ENCODE measurements around the gene CRIP2.

The CRIP2 gene

DNA sequence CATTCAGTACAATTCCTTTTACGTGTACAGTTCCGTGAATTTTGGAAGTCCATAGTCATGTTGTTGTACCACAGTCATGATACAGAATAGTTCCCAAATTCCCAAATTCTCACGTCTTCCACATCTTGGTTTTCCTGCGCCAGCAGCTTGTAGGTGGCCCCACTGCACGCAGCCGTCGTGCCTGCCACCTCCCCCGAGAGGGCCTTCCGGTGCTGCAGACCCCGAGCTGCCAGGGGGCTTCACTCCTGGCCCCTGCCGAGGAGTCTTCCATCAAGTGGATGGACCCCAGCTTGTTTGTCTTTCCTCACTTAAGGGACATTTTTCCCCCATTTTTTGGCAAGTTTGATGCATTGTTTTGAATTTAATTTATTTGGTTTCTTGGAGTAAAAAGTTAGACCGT, 38.2 kb upstream of the CRIP2 start:
- Histone ChIP-seq H3K36me3 (ENCODE audit: insufficient read depth, low read length) (peaks cover 28% of the 10 kb centered on the region), H3K4me3 (ENCODE audit: low read length) (no peak overlapping the region), H3K27me3 (ENCODE audit: control insufficient read depth, insufficient read depth, low read length) (no peaks in the 10 kb centered on the region), H3K9me3 (replicated peaks; ENCODE audit: low read length) (no peaks in the 10 kb centered on the region), H3K9ac (ENCODE audit: low read depth, low read length) (no peak overlapping the region), H3K4me2 (ENCODE audit: low read length) (no peak overlapping the region), H3K4me1 (ENCODE audit: control insufficient read depth, insufficient read depth, low read length) (peaks cover 8% of the 10 kb centered on the region)

DNA sequence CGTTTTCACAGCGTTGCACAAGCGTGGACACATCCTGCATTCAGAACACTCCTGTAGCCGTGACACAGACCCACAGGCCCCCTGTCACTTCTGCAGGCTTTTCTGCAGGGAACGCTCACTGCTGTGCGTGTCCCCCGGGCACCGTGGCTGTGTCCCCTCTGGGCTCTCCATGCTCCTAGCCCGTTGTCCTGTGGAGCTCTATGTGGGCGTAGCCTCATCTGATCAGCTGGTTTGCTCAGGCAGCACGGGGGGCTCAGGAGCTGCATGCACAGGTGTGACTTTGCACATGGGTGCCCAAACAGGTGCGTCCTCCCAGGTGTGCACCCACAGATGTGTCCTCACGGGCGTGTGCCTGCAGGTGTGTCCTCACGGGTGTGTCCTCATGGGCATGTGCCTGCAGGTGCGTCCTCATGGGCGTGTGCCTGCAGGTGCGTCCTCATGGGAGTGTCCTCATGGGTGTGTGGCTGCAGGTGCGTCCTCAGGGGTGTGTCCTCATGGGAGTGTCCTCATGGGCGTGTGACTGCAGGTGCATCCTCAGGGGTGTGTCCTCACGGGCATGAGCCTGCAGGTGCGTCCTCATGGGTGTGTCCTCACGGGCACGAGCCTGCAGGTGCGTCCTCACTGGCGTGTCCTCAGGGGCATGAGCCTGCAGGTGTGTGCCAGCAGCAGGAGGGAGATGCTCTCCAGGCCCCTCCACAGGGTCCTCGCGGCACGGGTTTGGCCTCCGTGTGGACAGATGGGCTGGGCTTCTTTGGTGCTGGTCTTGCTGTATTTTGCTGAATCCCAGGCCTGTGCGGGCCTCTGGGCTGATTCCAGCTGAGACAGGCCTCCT, 37.5 kb upstream of the CRIP2 start:
- no peak overlapping the region for H3K4me2 ChIP-seq (ENCODE audit: low read length)
- H3K9ac ChIP-seq (ENCODE audit: low read depth, low read length) = no peak overlapping the region
- peaks cover 33% of the 10 kb centered on the region for H3K36me3 ChIP-seq (ENCODE audit: insufficient read depth, low read length)
- peaks cover 5% of the 10 kb centered on the region for H3K4me1 ChIP-seq (ENCODE audit: control insufficient read depth, insufficient read depth, low read length)
- no peaks in the 10 kb centered on the region for H3K27me3 ChIP-seq (ENCODE audit: control insufficient read depth, insufficient read depth, low read length)
- no peaks in the 10 kb centered on the region for H3K9me3 ChIP-seq (replicated peaks; ENCODE audit: low read length)
- no peak overlapping the region for H3K4me3 ChIP-seq (ENCODE audit: low read length)

DNA sequence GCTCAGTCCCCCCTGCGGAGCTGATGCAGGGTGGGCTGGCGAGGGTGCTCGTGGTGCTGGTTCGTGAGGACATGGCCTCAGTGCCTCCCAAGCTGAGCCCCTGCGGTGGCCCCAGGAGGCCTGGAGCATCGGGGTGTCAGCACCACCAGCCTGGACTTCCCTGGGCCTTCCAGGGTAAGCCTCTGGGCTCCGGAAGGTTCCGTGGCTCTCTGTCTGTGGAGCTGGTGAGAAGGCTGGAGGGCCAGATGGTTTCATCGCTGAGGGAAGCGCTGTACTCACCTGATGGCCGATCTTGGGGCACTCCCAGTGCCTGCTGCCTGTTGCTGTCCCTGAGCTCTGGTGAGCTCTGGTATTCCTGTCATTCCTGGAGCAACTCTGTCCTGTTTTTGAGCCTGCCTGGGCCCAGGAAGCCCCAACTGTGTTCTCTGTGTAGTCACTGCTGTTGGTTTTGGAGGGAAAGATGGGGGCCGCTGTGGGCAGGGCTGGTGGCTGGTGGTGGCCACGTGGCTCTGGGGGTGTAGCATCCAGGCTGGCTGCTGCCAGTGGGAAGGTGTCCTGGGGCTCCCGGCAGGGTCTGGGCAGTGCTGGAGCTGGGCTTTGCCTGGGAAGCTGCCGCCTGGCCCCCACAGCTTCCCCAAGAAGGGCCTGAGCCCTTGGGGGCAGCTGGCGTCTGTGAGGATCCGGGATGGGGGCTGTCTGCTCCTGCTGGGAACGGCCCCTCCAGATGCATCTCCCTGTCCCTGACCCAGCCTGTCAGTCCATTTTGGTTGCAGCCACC, 36.7 kb upstream of the CRIP2 start:
- Histone ChIP-seq H3K9me3 (replicated peaks; ENCODE audit: low read length) (no peaks in the 10 kb centered on the region), H3K4me3 (ENCODE audit: low read length) (no peak overlapping the region), H3K36me3 (ENCODE audit: insufficient read depth, low read length) (peaks cover 37% of the 10 kb centered on the region), H3K27me3 (ENCODE audit: control insufficient read depth, insufficient read depth, low read length) (no peaks in the 10 kb centered on the region), H3K9ac (ENCODE audit: low read depth, low read length) (no peak overlapping the region), H3K4me1 (ENCODE audit: control insufficient read depth, insufficient read depth, low read length) (peaks cover 5% of the 10 kb centered on the region), H3K4me2 (ENCODE audit: low read length) (no peak overlapping the region)

DNA sequence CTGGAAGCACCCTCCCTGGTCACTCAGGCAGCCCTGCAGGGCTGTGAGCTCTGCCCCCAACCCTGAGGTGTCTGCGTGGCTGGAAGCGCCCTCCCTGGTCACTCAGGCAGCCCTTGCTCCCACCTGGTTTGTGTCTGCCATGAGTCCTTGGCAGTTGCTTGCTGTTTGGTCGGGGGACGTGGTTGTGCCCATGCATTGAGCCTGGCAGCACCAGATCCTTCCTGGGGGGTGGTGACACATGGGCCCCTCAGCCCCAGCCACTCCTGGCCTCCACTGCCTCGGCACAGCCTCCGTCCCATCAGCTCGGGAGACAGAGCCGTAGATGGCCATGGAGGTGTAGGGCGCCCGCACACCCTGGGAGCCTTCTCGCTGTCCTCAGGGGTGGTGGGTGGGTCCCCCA, 35.4 kb upstream of the CRIP2 start:
- H3K4me2 ChIP-seq (ENCODE audit: low read length) = no peak overlapping the region
- H3K4me1 ChIP-seq (ENCODE audit: control insufficient read depth, insufficient read depth, low read length) = peaks cover 5% of the 10 kb centered on the region
- H3K27me3 ChIP-seq (ENCODE audit: control insufficient read depth, insufficient read depth, low read length) = no peaks in the 10 kb centered on the region
- no peak overlapping the region for H3K4me3 ChIP-seq (ENCODE audit: low read length)
- peaks cover 40% of the 10 kb centered on the region for H3K36me3 ChIP-seq (ENCODE audit: insufficient read depth, low read length)
- H3K9me3 ChIP-seq (replicated peaks; ENCODE audit: low read length) = no peaks in the 10 kb centered on the region
- H3K9ac ChIP-seq (ENCODE audit: low read depth, low read length) = no peak overlapping the region

DNA sequence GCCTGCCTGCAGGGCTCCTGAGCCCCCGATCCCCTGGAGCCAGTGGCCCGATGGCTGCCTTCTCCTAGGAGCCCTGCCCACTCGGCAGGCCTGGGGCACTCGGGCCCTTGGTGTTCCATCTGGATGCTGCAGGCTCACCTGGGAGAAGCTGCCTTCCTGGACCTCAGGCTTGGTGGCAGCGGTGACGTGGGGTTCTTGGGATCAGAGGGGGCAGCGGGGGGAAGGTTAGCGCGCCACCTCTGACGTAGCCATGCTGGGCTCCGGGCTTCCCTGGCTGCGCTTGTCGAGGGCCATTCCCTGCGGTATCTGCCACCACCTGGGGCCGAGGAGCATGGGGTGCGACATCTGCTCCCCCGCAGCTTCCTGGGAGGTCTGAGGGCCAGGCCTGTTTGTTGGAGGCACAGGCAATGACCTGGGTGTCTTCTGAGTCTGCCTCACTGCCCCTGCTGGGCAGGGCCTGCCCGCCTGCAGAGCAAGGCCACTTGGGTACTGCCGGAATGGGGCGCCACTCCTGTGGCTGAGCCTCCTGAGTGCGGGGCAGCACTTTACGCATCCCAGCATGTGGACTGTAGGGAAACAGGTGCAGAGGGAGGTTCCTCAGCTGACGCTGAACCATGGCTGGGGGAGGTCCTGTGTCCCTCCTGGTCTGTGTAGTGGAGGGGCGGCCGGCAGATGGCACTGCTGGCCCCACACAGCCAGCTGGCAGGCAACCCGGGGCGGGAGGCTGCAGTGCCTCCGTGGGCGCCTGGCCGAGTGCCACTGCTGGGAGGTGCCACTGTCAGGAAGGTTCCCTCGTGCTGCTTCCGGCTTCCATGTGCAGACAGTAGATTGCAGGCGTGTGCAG, 34.7 kb upstream of the CRIP2 start:
- no peak overlapping the region for H3K4me2 ChIP-seq (ENCODE audit: low read length)
- no peaks in the 10 kb centered on the region for H3K27me3 ChIP-seq (ENCODE audit: control insufficient read depth, insufficient read depth, low read length)
- no peaks in the 10 kb centered on the region for H3K9me3 ChIP-seq (replicated peaks; ENCODE audit: low read length)
- no peak overlapping the region for H3K4me3 ChIP-seq (ENCODE audit: low read length)
- peaks cover 40% of the 10 kb centered on the region for H3K36me3 ChIP-seq (ENCODE audit: insufficient read depth, low read length)
- no peak overlapping the region for H3K9ac ChIP-seq (ENCODE audit: low read depth, low read length)
- peaks cover 5% of the 10 kb centered on the region for H3K4me1 ChIP-seq (ENCODE audit: control insufficient read depth, insufficient read depth, low read length)

DNA sequence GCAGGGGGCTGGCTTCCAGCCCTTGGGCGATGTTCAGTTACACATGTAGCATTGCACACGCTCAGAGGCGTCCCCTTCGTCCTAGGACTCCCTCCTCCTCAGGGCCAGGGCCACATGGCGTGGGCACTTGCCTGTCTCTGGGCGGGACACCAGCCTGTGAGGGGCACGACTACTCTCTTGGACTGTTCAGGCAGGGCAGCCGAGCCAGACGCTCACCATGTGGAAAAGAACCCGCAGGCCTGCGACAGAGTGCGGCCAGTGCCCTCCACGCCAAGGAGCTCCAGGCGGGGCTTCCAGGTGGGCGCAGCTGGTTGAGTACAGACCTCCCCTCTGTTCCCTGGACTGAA, 34.1 kb upstream of the CRIP2 start:
- H3K4me3 ChIP-seq (ENCODE audit: low read length) = no peak overlapping the region
- no peak overlapping the region for H3K4me2 ChIP-seq (ENCODE audit: low read length)
- H3K9me3 ChIP-seq (replicated peaks; ENCODE audit: low read length) = no peaks in the 10 kb centered on the region
- H3K4me1 ChIP-seq (ENCODE audit: control insufficient read depth, insufficient read depth, low read length) = peaks cover 5% of the 10 kb centered on the region
- no peaks in the 10 kb centered on the region for H3K27me3 ChIP-seq (ENCODE audit: control insufficient read depth, insufficient read depth, low read length)
- no peak overlapping the region for H3K9ac ChIP-seq (ENCODE audit: low read depth, low read length)
- H3K36me3 ChIP-seq (ENCODE audit: insufficient read depth, low read length) = peaks cover 40% of the 10 kb centered on the region

DNA sequence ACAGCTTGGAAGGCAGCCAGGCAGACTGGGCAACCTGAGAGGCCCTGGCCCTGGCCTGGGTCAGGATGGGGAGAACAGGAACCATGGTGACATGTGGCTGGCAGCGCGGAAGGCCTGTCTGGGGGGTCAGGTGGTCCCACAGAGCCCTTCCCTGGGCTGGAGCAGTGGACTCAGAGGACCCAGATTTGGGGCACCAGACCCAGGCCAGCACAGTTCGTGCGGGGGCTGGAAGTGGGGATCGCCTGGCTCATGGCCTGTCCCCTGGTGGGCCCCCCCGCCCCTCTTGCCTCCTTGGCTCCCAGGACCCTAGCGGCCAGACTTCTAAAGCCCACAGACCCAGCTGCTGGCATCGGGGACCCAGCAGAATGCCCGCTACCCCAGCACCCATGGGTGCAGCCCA, 33.6 kb upstream of the CRIP2 start:
- H3K4me2 ChIP-seq (ENCODE audit: low read length) = no peak overlapping the region
- H3K9me3 ChIP-seq (replicated peaks; ENCODE audit: low read length) = no peaks in the 10 kb centered on the region
- H3K4me3 ChIP-seq (ENCODE audit: low read length) = no peak overlapping the region
- no peaks in the 10 kb centered on the region for H3K27me3 ChIP-seq (ENCODE audit: control insufficient read depth, insufficient read depth, low read length)
- H3K4me1 ChIP-seq (ENCODE audit: control insufficient read depth, insufficient read depth, low read length) = peaks cover 5% of the 10 kb centered on the region
- H3K9ac ChIP-seq (ENCODE audit: low read depth, low read length) = no peak overlapping the region
- H3K36me3 ChIP-seq (ENCODE audit: insufficient read depth, low read length) = peaks cover 41% of the 10 kb centered on the region

DNA sequence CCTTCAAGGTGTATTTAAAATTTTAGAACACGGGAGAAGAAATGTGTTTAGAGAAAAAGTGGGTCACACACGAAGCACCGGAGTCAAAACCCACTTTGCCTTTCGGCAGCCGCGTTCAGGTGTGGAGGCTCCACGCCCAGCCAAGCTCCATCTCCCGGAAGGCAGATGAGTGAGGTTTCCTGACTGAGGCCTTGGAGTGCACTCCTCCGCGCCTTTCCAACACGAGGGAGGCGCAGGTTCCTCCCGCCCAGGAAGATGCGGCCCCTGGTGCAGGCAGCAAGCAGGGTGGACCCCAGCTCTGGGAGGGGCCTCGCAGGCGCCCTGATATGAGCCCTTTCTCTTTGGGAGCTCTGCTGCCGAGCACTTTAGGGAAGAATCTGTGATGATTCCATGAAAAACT, 32.5 kb upstream of the CRIP2 start:
- Histone ChIP-seq H3K4me2 (ENCODE audit: low read length) (no peak overlapping the region), H3K9me3 (replicated peaks; ENCODE audit: low read length) (no peaks in the 10 kb centered on the region), H3K4me3 (ENCODE audit: low read length) (no peak overlapping the region), H3K4me1 (ENCODE audit: control insufficient read depth, insufficient read depth, low read length) (peaks cover 5% of the 10 kb centered on the region), H3K27me3 (ENCODE audit: control insufficient read depth, insufficient read depth, low read length) (no peaks in the 10 kb centered on the region), H3K9ac (ENCODE audit: low read depth, low read length) (no peak overlapping the region), H3K36me3 (ENCODE audit: insufficient read depth, low read length) (peaks cover 44% of the 10 kb centered on the region)

DNA sequence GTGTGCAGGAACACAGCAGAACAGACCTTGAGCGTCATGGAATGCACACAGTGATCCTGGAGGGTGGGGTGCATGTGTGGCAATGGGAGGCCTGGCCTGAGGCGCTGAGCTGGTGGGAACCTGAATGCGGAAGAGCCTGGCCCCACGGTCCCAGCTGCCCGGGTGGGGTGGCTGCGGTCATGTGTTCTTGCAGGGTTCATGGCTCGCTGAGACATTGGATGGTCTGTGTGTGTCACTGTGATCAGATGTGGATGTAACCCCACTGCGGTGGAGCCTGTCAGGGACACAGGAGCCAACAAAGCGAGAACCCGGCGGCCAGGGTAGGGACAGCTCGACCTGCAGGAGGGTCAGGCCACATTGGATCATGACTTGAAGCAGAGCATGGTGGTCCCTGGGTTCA, 31.8 kb upstream of the CRIP2 start:
- no peak overlapping the region for H3K4me3 ChIP-seq (ENCODE audit: low read length)
- H3K4me2 ChIP-seq (ENCODE audit: low read length) = no peak overlapping the region
- H3K9me3 ChIP-seq (replicated peaks; ENCODE audit: low read length) = no peaks in the 10 kb centered on the region
- peaks cover 5% of the 10 kb centered on the region for H3K4me1 ChIP-seq (ENCODE audit: control insufficient read depth, insufficient read depth, low read length)
- peaks cover 42% of the 10 kb centered on the region for H3K36me3 ChIP-seq (ENCODE audit: insufficient read depth, low read length)
- H3K27me3 ChIP-seq (ENCODE audit: control insufficient read depth, insufficient read depth, low read length) = no peaks in the 10 kb centered on the region
- H3K9ac ChIP-seq (ENCODE audit: low read depth, low read length) = no peak overlapping the region

DNA sequence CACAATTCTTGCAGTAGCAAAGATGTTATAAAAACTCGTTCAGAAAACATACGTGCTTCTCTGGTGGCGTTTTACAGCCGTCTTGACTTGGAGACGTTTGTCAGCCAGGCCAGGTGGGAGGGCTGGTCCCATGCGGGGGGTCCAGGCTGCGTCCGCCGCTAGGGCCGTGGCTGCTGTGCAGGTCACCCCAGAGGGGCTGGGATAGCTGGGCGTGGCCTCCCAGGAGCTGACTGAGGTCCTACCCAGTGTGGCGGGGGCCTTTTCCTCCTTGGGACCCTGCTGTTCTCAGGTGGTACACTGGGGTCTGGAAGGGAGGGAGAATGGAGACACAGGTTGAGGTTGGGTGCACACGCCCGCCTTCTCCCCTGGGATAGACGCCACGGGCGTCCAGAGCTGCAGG, 29.8 kb upstream of the CRIP2 start:
- Histone ChIP-seq H3K4me1 (ENCODE audit: control insufficient read depth, insufficient read depth, low read length) (peaks cover 3% of the 10 kb centered on the region), H3K4me2 (ENCODE audit: low read length) (no peak overlapping the region), H3K36me3 (ENCODE audit: insufficient read depth, low read length) (peaks cover 40% of the 10 kb centered on the region), H3K27me3 (ENCODE audit: control insufficient read depth, insufficient read depth, low read length) (no peaks in the 10 kb centered on the region), H3K4me3 (ENCODE audit: low read length) (no peak overlapping the region), H3K9ac (ENCODE audit: low read depth, low read length) (no peak overlapping the region), H3K9me3 (replicated peaks; ENCODE audit: low read length) (no peaks in the 10 kb centered on the region)

DNA sequence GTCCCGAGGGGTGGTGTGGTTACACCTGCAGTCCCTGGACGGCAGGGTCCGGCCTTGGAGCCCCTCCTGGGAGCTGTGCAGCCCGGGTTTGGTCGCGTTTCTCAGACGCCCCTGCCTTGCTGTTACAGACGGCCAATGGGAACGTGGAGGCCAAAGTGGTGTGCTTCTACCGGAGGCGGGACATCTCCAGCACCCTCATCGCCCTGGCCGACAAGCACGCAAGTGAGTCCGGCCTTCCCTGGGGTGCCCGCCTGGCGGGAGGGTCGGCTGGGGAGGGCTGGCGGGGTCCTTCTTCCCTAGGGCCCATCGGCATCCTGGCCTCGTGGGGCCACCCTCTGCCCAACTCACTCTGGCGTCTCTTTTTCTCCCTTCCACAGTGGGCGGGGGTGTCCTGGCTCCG, 29.3 kb upstream of the CRIP2 start:
- H3K4me2 ChIP-seq (ENCODE audit: low read length) = no peak overlapping the region
- no peaks in the 10 kb centered on the region for H3K4me1 ChIP-seq (ENCODE audit: control insufficient read depth, insufficient read depth, low read length)
- H3K27me3 ChIP-seq (ENCODE audit: control insufficient read depth, insufficient read depth, low read length) = no peaks in the 10 kb centered on the region
- no peaks in the 10 kb centered on the region for H3K9me3 ChIP-seq (replicated peaks; ENCODE audit: low read length)
- peaks cover 44% of the 10 kb centered on the region for H3K36me3 ChIP-seq (ENCODE audit: insufficient read depth, low read length)
- no peak overlapping the region for H3K9ac ChIP-seq (ENCODE audit: low read depth, low read length)
- no peak overlapping the region for H3K4me3 ChIP-seq (ENCODE audit: low read length)

Measured in skeletal muscle satellite cell (primary cell).